ENCODE measurements around the gene ATP5F1D. TPM values are rescaled to one million over a fixed set of nuclear protein-coding genes. Genes with fewer than 3 reads are reported as not detected.

Gene ATP5F1D
- total and polyA plus RNA-seq, 2 of the 8 experiments (the other 6 are each of a cell fraction or from before 2014, with no cell fraction given): 174 to 249 TPM

GRCh38 chr19:1238369-1239303 lies 2.9 kb upstream of the ATP5F1D start:
- CTCF ChIA-PET (ENCODE audit: partially characterized antibody): interaction anchor here (0.6 to 2.4 kb wide), 14 partner anchors 8 to 371 kb away, joined by 3 to 11 read pairs (median 3); no protein-coding TSS in a partner anchor

More at GRCh38 chr19:1238369-1239303, 2.9 kb upstream of the ATP5F1D start:
- Histone ChIP-seq H3K4me1 (replicated peaks in 1 of 4; ENCODE audit: control insufficient read depth in 3 of 4, insufficient read depth in 4 of 4, low read length in 3 of 4) (peaks cover 0 to 17% (median 11%) of the 10 kb centered on the region in 4 experiments; a peak in 5 of 7 replicates), H2BK20ac (ENCODE audit: low read length) (no peak overlapping the region), H3K23ac (ENCODE audit: insufficient read length) (no peak overlapping the region), H3K79me2 (ENCODE audit: control insufficient read depth in 1 of 2, insufficient read depth in 2 of 2, low read length in 2 of 2) (peaks cover 0 to 7% of the 10 kb centered on the region in 2 experiments; a peak in 1 of 4 replicates), H3K36me3 (ENCODE audit: control insufficient read depth in 2 of 4, insufficient read depth in 4 of 4, low read length in 3 of 4) (peaks cover 2 to 22% (median 5%) of the 10 kb centered on the region in 4 experiments; a peak in 5 of 8 replicates), H4K91ac (replicated peaks; ENCODE audit: insufficient read length, low read length) (peak overlapping the region; percentile 93), H3K4me2 (ENCODE audit: insufficient read depth in 1 of 2, low read depth in 2 of 2, low read length in 2 of 2) (peak overlapping the region; percentile 56 to 75), H2BK5ac (ENCODE audit: low read depth, low read length) (peak overlapping the region; percentile 75; the same call in 1 of the 2 replicates), H2AFZ (ENCODE audit: low read length) (no peak overlapping the region), H3K23me2 (ENCODE audit: low read depth, low read length) (peaks cover 15% of the 10 kb centered on the region; the same call in 1 of the 2 replicates), H3K4ac (replicated peaks; ENCODE audit: insufficient read length, low read depth, low read length) (peak overlapping the region; percentile 69), H3K27me3 (replicated peaks in 1 of 4; ENCODE audit: control insufficient read depth in 3 of 4, extremely low read depth in 1 of 4, insufficient read depth in 3 of 4, low read length in 3 of 4) (no peaks in the 10 kb centered on the region), H2BK15ac (ENCODE audit: low read length) (0 out of 2 replicates have a peak overlapping the region, but pooled peaks have one; percentile 65), H3K9me3 (ENCODE audit: insufficient read depth in 2 of 2, low read depth in 1 of 2, low read length in 1 of 2) (no peaks in the 10 kb centered on the region), H3K27ac (ENCODE audit: low read depth, low read length) (no peak overlapping the region), H3K9ac (replicated peaks in 1 of 4; ENCODE audit: extremely low read depth in 1 of 4, low read depth in 3 of 4, low read length in 3 of 4) (no peak overlapping the region; a peak in 1 of 7 replicates), H2BK12ac (ENCODE audit: low read depth, low read length) (peak overlapping the region; percentile 85; the same call in 1 of the 2 replicates), H3K79me1 (ENCODE audit: low read depth, low read length) (peaks cover 9% of the 10 kb centered on the region), H4K8ac (ENCODE audit: extremely low read depth, insufficient read depth, low read length) (peak overlapping the region; percentile 65; the same call in 1 of the 2 replicates), H3K56ac (replicated peaks; ENCODE audit: insufficient read length, low read depth, low read length) (no peak overlapping the region), H3K4me3 (ENCODE audit: extremely low read depth in 1 of 4, insufficient read depth in 2 of 4, low read depth in 3 of 4, low read length in 4 of 4) (peak overlapping the region; percentile 33 to 67 (median 48); a peak in 7 of 8 replicates), H2AK5ac (ENCODE audit: low read depth, low read length) (no peak overlapping the region), H3K14ac (ENCODE audit: insufficient read length) (no peak overlapping the region), H2BK120ac (replicated peaks; ENCODE audit: low read depth, low read length) (no peak overlapping the region), H3K18ac (ENCODE audit: extremely low read depth, low read length) (peak overlapping the region; percentile 78), H4K20me1 (replicated peaks in 1 of 2; ENCODE audit: control insufficient read depth in 1 of 2, insufficient read depth in 2 of 2, low read length in 2 of 2) (peaks cover 0 to 18% of the 10 kb centered on the region in 2 experiments), H4K5ac (ENCODE audit: insufficient read length, low read depth, low read length) (peak overlapping the region; percentile 15)
- DNase-seq (ENCODE audit: low read depth in 1 of 2, low spot score in 2 of 2) (peak in 1 of 2 experiments; percentile 57), FAIRE-seq (no peak)
- TF ChIP-seq RBBP5 (IDR thresholded peaks at IDR 0.05; ENCODE audit: borderline replicate concordance, low read depth, low read length): 0 out of 2 replicates have a peak, but pooled peaks have one; percentile 10
- TF ChIP-seq SUZ12 (IDR thresholded peaks at IDR 0.05; ENCODE audit: low read length): peak; percentile 36; the same call in 1 of the 2 replicates
- TF ChIP-seq SP2 (IDR thresholded peaks at IDR 0.05; ENCODE audit: low read length): no peak
- no peak for TF ChIP-seq GABPA (IDR thresholded peaks at IDR 0.05; ENCODE audit: borderline replicate concordance, insufficient read depth, low read length)
- TF ChIP-seq MAFK (IDR thresholded peaks at IDR 0.05; ENCODE audit: low read depth, low read length): no peak
- TF ChIP-seq MAX (IDR thresholded peaks at IDR 0.05): peak; percentile 44; the same call in 1 of the 2 replicates
- POLR2A ChIA-PET (ENCODE audit: partially characterized antibody): interaction anchor here (0.6 to 10.1 kb wide), 12 partner anchors 10 to 247 kb away, joined by 3 to 355 read pairs (median 5); partner anchors contain the start of genes CIRBP and GPX4
- WGBS, 2 experiments (ENCODE audit: extremely low coverage in 1 of 2, insufficient coverage in 1 of 2, insufficient read length in 1 of 2, insufficient replicate concordance in 2 of 2, low coverage in 1 of 2, low lambda C conversion rate in 2 of 2, missing lambda C conversion rate in 1 of 2): 76% methylated on average over 34 of the region's 34 CpGs; no CpG with 5 or more reads in 1 of the 2 experiments

Data from H1 (cell line).